Erythroblast (primary cell): Measurements from ENCODE around the gene ARSA.

Experiments
- DNase-seq, 2 experiments: peaks; one replicate each; lab custom pipeline; 2025; lab: John Stamatoyannopoulos, UW
- GATA1 ChIP-seq: IDR thresholded peaks from 2 replicates; pipeline ENCODE4 v1.6.1; 2011; ENCODE audit warnings: low read depth, mild to moderate bottlenecking, control low read depth, low read length, moderate library complexity
- POLR2A ChIP-seq: IDR thresholded peaks from 2 replicates; pipeline ENCODE4 v1.6.1; 2011; ENCODE audit warnings: mild to moderate bottlenecking, low read length

The ARSA gene

DNA sequence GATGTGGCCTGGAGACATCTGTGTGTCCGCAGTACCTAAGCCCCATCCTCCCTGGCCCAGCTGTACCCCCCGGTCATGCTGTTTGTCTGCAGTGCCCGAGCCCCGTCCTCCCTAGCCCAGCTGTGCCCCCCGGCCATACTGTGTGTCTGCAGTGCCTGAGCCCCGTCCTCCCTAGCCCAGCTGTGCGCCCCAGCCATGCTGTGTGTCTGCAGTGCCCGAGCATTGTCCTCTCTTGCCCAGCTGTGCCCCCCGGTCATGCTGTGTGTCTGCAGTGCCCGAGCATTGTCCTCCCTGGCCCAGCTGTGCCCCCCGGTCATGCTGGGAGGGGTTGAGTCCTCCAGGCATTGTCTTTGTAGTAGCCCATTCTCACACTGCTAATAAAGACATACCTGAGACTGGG, 7.6 kb upstream of the ARSA start:
- TF ChIP-seq GATA1 (no peak), POLR2A (no peak)
- no peak for DNase-seq

DNA sequence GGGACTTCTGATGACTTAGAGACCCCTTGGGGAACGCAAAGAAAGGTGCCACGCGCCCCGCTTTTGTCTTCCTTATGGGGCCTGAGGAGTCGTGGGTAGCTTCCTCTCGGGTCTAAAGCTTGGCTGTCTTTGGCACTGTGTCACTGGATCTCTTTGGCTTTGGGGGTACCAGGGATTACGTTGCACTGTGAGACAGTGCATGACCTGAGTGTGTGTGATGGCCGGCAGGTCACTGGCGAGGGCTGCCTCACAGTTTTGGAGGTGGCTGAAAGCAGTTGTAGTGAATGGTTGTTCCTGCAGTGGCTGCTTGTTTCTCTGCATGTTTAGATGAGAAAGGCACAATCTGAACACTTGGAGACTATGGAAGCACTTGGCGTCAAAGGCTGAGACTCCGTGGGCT, 5.8 kb upstream of the ARSA start:
- no peak for DNase-seq
- TF ChIP-seq POLR2A (no peak), GATA1 (no peak)

DNA sequence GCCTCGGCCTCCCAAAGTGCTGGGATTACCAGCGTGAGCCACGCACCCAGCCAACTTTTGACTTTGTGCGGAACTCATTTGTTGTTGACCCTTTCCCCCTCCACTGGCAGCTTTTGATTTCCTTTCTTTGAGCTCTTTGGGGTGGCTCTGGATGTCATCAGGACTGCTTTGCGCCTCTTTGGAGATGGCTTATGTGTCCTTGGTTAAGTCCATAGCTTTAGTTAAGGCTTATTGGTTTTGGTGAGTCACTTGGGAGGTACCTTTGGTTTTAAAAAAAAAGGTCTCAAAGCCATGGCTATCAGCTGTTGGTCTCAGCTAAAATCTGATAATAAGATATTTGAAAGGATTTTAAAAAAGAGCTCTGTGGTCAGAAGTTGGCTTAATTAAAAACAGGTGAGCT, 5.1 kb upstream of the ARSA start:
- no peak for TF ChIP-seq GATA1
- TF ChIP-seq POLR2A = no peak

DNA sequence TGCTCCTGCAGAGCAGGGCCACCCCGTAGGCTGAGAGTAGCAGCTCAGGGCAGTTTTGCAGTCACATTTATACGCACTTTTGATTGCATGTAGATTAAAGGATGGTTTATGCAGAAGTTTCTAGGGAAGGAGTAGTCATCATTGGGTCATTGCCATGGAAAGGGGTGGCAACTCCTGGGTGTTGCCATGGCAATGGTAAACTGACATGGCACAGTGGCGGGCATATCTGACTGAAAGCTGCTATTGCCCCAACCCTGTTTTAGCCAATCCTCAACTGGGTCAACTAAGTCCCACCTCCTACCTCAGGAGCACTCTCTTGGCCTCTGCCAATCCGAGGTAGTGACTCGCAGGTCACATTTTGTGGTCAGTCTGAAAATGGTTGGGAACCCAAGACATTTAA, 2.4 kb upstream of the ARSA start:
- no peak for DNase-seq
- no peak for TF ChIP-seq GATA1

More for the DNA sequence above, 5.1 kb upstream of the ARSA start:
- DNase-seq = no peak

DNA sequence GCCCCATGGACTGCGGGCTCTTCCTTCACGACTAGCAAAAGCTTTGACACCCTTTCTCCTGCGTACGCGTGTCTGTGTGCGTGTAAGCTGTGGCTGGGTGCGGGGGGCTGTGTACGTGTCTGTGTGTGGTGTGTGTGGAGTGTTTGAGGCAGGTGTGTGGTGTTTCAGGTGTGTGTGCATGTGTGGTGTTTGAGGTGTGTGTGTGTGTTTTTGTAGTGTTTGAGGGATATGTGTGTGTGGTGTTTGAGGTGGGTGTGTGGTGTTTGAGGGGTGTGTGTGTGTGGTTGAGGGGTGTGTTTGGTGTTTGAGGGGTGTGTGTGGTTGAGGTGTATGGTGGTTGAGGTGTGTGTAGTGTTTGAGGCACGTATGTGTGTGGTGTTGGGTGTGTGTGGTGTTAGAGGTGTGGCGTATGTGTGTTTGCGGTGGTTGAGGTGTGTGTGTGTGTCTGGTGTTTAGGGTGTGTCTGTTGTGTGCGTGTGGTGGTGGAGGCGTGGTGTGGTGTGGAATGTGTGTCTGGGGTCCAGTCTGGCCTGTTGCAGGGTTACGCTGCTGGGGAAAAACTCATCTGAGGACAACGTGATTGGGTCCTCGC, 687 bp upstream of the ARSA start:
- no peak for TF ChIP-seq POLR2A
- TF ChIP-seq GATA1 = no peak

DNA sequence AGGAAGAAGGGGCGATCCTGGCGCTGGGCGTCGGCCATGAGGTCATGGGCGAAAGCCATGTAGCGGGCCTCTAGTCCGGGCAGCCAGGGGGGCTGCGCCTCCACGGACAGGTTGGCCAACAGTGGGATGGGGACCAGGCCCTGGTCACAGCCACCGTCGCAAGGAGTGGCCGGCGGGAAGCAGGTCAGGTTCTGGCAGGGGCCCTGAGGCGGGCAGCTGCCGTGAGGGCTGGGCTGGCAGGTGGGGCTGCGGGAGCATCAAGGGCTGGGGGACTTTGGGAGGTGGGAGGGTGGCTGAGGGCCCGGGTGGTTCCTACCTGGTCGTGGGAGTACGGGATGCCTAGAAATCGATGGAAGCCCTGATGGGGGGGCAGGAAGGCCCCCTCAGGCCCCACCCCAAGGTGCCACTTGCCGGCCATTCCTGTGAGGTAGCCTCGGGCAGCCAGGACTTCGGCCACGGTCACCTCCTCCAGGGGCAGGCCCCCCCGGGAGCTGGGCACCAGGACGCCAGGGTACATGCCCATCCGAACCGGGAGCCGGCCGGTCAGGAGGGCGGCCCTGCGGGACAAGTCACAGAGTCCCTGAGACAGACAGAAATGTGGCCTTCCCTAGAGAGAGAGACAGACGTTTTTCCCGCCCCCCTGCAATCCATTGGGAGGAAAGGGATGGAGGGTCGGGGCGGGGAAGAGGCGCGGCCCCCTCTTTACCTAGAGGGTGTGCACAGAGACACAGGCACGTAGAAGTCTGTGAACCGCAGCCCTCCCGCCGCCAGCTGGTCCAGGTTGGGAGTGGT, 906 bp downstream of the ARSA start:
- DNase-seq = no peak

More for the DNA sequence above, 687 bp upstream of the ARSA start:
- DNase-seq = no peak

DNA sequence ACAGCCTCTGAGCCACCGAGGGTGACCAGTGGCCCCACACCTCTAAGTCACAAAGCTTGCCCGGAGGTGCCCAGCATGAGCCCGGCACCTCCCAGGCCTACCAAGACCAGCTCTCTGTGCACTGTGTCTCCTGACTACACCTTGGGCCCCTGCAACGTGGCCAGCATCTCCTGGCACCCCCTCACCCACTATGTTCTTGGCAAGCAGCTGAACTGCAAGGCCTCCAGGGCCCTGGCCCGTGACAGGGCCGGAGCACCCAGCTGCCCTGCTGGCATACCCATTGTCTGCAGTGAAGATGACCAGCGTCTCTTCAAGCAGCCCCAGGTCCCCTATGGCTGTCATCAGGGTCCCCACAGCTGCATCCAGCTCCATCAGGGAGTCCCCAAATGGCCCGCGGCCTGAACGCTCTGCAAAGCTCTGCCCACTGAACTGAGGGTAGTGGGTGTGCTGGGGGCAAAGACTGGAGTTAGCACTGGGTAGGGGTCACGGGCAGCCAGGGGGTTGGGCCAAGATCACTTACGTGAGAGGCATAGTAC, 1.6 kb downstream of the ARSA start:
- DNase-seq = no peak
- TF ChIP-seq GATA1 (no peak), POLR2A (no peak)

More for the DNA sequence above, 906 bp downstream of the ARSA start:
- TF ChIP-seq GATA1 = no peak
- no peak for TF ChIP-seq POLR2A

DNA sequence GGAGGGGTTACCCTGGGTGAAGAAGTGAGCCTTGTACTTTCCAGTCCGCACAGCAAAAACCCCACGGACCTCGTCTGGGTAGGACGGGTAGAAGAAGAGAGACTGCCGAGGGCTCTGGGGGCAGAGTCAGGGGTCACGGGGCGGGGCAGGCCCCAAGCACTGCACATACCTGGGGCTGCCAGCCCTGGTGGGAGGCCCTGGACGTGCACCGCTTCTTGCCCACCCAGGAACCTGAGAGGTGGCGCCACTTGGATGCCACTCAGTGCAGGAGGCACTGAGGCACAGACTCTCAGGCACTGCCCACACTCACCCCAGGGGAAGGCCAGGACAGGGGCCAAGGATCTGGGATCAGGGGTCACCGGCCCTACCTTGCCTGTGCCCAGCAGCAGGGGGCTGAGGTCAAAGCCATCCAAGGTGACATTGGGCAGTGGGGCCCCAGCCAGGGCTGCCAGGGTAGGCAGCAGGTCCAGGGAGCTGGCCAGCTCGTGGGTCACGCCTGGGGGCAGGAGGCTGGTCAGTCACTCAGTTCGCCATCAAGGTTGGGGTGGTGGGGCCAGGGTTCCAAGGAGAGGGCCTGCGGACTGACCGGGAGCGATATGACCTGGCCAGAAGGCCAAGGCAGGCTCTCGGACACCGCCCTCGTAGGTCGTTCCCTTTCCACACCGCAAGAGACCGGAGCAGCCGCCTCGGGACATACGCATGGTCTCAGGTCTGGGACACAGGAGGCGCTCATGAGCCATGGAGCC, 2.2 kb downstream of the ARSA start:
- TF ChIP-seq POLR2A (no peak), GATA1 (no peak)
- peak in 1 of 2 experiments; percentile 17 for DNase-seq

DNA sequence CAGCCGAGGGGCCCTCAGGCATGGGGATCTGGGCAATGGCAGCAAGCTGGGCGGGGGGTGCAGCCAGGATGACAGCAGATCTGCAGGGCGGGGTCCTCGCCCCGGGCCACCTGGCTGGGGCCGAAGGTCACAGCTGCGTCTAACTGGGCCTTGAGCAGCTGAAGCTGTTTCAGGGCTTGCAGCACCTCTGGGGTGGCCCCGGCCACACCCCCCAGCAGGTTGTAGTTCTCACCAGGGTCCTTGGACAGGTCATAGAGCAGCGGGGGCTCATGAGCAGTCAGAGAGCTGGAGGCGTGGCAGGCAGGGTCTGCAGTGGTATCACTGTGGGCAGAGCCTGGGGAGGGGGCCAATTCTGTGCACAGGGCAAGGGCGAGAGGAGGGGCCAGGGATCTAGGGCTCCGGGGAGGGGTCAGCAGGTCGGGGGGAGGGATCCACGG, 2.8 kb downstream of the ARSA start:
- DNase-seq = no peak

DNA sequence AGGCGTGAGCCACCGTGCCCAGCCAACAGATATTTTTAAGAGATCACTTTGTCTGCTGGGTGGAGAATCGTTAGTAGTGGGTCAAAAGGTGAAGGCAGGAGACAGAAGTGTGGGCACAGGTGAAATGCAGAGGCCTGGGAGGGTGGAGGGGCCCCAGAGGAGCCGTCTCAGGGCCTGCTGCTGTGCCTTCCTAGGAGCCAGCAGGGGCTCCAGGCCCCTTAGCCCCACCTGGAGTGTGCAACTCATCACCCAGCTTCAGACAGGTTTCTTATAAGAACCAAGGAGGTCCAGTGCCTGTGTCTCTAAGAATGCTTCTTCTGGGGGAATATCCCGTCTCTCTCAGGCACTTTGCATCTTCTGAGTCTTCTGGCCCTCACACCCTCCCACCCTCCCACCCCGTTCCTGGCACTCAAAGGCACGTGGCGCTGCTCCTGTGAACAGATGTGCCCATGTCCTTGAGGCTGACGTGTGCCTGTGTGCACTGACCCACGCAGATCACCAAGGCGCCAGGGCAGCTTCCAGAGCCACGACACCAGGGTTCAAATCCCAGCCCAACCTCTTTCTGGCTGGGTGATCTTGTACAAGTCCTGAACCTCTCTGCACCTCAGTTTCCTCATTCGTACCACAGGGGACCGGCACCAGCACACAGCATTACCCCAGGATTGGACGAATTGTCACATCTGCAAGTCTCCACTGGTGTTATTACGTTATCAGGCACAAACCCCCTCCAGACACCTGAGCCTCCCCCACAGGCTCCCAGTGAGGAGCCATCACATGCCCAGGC, 3.4 kb downstream of the ARSA start:
- no peak for TF ChIP-seq POLR2A
- TF ChIP-seq GATA1 = no peak

More for the DNA sequence above, 2.8 kb downstream of the ARSA start:
- TF ChIP-seq POLR2A (no peak), GATA1 (no peak)

DNA sequence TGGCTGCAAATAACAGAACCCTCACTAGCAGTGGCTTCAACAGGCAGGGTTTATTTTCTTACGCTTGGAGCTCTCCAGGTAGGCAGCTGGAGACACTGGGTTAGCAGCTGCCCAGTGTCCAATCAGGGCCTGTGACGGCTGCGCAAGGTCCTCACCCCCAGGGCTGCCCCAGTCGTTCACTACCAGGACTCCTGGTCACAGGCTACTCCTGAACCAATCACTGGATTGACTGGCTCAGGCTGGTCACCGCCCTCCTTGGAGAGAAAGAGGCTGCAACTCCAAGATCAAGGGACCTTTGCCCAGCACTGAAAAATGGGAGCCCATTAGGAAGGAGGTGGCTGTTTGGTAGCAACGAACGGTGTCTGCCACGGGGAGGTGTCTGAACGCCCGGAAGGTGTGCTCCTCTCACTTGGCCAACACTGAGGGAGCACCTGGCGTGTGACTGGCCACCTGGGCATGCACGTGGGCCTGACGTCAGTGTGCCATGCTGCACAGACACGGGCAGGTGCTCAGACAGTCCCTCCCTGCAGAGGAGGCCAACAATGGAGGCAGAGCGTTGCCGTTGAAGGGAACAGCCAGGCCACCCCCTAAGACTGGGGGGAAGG, 5.1 kb downstream of the ARSA start:
- DNase-seq = no peak
- no peak for TF ChIP-seq GATA1
- no peak for TF ChIP-seq POLR2A

More for the DNA sequence above, 3.4 kb downstream of the ARSA start:
- no peak for DNase-seq

DNA sequence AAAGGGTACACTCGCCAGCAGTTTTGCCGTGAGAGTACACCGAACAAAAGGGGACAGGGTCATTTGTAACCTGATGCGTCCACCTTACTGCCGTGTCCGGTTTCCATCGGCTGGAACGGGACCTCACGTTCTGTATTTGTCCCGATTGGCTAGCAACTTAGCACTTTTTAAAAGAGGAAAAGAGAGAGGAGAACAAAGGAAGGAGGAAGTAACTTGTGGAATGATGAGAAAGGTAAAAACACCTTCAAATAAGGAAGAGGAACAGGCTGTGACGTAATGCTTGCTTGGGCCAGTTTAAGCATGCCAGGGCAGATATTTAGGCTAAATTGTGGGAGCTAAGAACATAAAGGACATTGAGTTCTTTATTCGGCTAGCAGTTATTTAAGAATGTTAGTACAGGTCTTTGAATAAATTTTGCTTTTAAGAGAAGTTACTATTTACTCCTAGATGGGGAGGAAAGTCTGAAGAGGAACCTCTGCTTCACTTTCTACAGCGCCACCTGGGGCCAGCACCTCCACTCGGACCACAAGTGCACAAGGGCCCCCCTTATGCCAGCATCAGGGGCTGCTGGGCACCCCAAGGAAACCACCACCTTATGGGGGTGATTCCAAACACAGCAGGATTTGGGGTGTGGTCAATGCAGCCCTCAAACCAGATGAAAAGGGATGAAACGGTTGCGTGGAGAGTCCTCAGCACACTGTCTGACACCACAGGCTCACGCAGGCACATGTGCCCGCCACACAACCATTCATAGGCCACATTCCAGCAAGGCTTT, 5.8 kb downstream of the ARSA start:
- TF ChIP-seq POLR2A (no peak), GATA1 (no peak)
- DNase-seq = no peak
